K562 (cell line): ENCODE results near the gene TANK. TPM values are rescaled to one million over a fixed set of nuclear protein-coding genes. Genes with fewer than 3 reads are reported as not detected.

ENCODE experiments used
- ATAC-seq: fragments of 200-7000 bp; cut with Tn5 transposase; 3 replicates; pipeline ENCODE4 v1.9.1; 2020; ENCODE audit warnings: moderate library complexity
- BruUV-seq: library from RNA; stranded (reverse); fragments of 400-500 nt; replicated peaks from 2 replicates; lab custom pipeline; 2021; lab: Mats Ljungman, UMichigan
- CTCF ChIA-PET: fragments of 300-600 bp; formaldehyde crosslinking; extraction: SDS; loops from one replicate; lab custom pipeline; 2021; ENCODE audit warnings: low intra/inter-chr PET ratio; lab: Yijun Ruan, JAX
- POLR2A ChIA-PET: fragments of 300-600, 350-650 bp; sonication (Branson Sonifier 250); formaldehyde crosslinking; extraction: SDS; loops from one replicate; lab custom pipeline; 2021; ENCODE audit warnings: antibody characterized with exemption, inconsistent platforms; lab: Yijun Ruan, JAX
- DNase-seq, 4 experiments: peaks; one replicate each; pipeline versions ENCODE4 v3.0.0 to v3.0.0-alpha.2; 2011 to 2018; ENCODE audit warnings: low spot score in 3 of 4, mixed read lengths in 3 of 4; ENCODE audit errors: extremely low read depth in 1 of 4
- FAIRE-seq: peaks from 2 replicates; lab custom pipeline; 2011; peaks lifted over from hg19 to GRCh38; lab: Jason Lieb, UNC
- H2AFZ ChIP-seq: 2 replicates; pipeline ENCODE4 v1.6.0; 2011; ENCODE audit warnings: low read depth, low read length, control low read depth, inconsistent platforms
- H3K27ac ChIP-seq: fragments of 200-600 bp; 3 replicates; pipeline ENCODE4 v1.8.0; 2011; ENCODE audit warnings: low read depth, mild to moderate bottlenecking, control low read depth, inconsistent platforms, low read length, moderate library complexity, mixed read lengths; ENCODE audit errors: extremely low read depth
- H3K27me3 ChIP-seq, 2 experiments: fragments of 300-600 bp in 1 of 2; 2 replicates in 1 of 2; 3 replicates in 1 of 2; pipeline versions ENCODE4 v1.6.0 to v1.8.0; 2011; ENCODE audit warnings: inconsistent platforms in 2 of 2, low read length in 2 of 2, mild to moderate bottlenecking in 1 of 2, mixed read lengths in 1 of 2, moderate library complexity in 1 of 2; ENCODE audit not compliant: control insufficient read depth in 2 of 2, insufficient read depth in 2 of 2
- H3K36me3 ChIP-seq: fragments of 300-600 bp; 3 replicates; pipeline ENCODE4 v1.8.0; 2011; ENCODE audit warnings: mild to moderate bottlenecking, low read length, inconsistent platforms; ENCODE audit not compliant: control insufficient read depth, insufficient read depth
- H3K4me1 ChIP-seq, 2 experiments: fragments of 200-600 bp in 1 of 2; replicated peaks in 1 of 2; 2 replicates in 1 of 2; 3 replicates in 1 of 2; pipeline versions ENCODE4 v1.5.1 to v1.8.0; 2011; ENCODE audit warnings: inconsistent platforms in 2 of 2, low read length in 2 of 2, mild to moderate bottlenecking in 1 of 2, mixed read lengths in 1 of 2, moderate library complexity in 1 of 2; ENCODE audit not compliant: control insufficient read depth in 2 of 2, insufficient read depth in 2 of 2
- H3K4me2 ChIP-seq: 2 replicates; pipeline ENCODE4 v1.6.1; 2011; ENCODE audit warnings: low read length, control low read depth, inconsistent platforms, mixed read lengths; ENCODE audit not compliant: insufficient read depth
- H3K4me3 ChIP-seq: fragments of 200-600 bp; sonication (generic), shearing (Covaris generic); 2 replicates; pipeline ENCODE4 v1.5.1; 2016; ENCODE audit warnings: control low read depth, inconsistent platforms
- H3K79me2 ChIP-seq: fragments of 200-600 bp; 3 replicates; pipeline ENCODE4 v1.8.0; 2011; ENCODE audit warnings: low read length, inconsistent platforms; ENCODE audit not compliant: control insufficient read depth, insufficient read depth
- H3K9ac ChIP-seq, 2 experiments: 2 replicates each; pipeline versions ENCODE4 v1.6.0 to v1.6.1; 2011; ENCODE audit warnings: low read depth in 2 of 2, low read length in 2 of 2, control low read depth in 1 of 2, inconsistent platforms in 1 of 2, mild to moderate bottlenecking in 1 of 2, mixed read lengths in 1 of 2; ENCODE audit not compliant: insufficient read depth in 1 of 2
- H3K9me1 ChIP-seq: one replicate; pipeline ENCODE4 v1.6.0; 2011; ENCODE audit warnings: inconsistent platforms, mild to moderate bottlenecking, low read length, moderate library complexity; ENCODE audit not compliant: control insufficient read depth, insufficient read depth
- H3K9me3 ChIP-seq: replicated peaks from 2 replicates; pipeline ENCODE4 v1.5.1; 2011; ENCODE audit warnings: low read depth, low read length, inconsistent platforms; ENCODE audit not compliant: control insufficient read depth, insufficient read depth
- H4K20me1 ChIP-seq: replicated peaks from 2 replicates; pipeline ENCODE4 v1.6.1; 2011; ENCODE audit warnings: low read length, inconsistent platforms, mixed read lengths; ENCODE audit not compliant: control insufficient read depth, insufficient read depth
- BMI1 ChIP-seq: fragments of 150-350 bp; IDR thresholded peaks from 2 replicates; pipeline ENCODE4 v1.6.1; 2014; ENCODE audit warnings: low read length
- CAMTA2 ChIP-seq: fragments of 250-450 bp; sonication (Bioruptor Pico); conservative IDR thresholded peaks from 2 replicates; pipeline ENCODE4 v1.5.1; 2022
- EHMT2 ChIP-seq: fragments of 450-650 bp; IDR thresholded peaks from 2 replicates; pipeline ENCODE4 v1.6.1; 2018; ENCODE audit warnings: antibody characterized with exemption
- ELF4 ChIP-seq: fragments of 450-650 bp; formaldehyde crosslinking; IDR thresholded peaks from 2 replicates; pipeline ENCODE4 v1.4.0; 2022; ENCODE audit warnings: missing genetic modification characterization
- HDAC2 ChIP-seq: fragments of 450-650 bp; IDR thresholded peaks from 2 replicates; pipeline ENCODE4 v1.6.1; 2016; ENCODE audit warnings: mild to moderate bottlenecking
- ILK ChIP-seq: fragments of 450-650 bp; IDR thresholded peaks from 2 replicates; pipeline ENCODE4 v1.6.1; 2016; ENCODE audit warnings: missing genetic modification characterization, low read depth, mild to moderate bottlenecking, missing compliant biosample characterization, moderate library complexity, borderline replicate concordance
- KLF13 ChIP-seq: fragments of 450-650 bp; IDR thresholded peaks from 2 replicates; pipeline ENCODE4 v1.6.1; 2016; ENCODE audit warnings: missing genetic modification characterization, low read depth, mild to moderate bottlenecking, missing compliant biosample characterization, moderate library complexity, borderline replicate concordance
- MCM7 ChIP-seq, 2 experiments: fragments of 450-650 bp; IDR thresholded peaks; 2 replicates each; pipeline ENCODE4 v1.6.1; 2016 to 2018
- NFE2L1 ChIP-seq: fragments of 450-650 bp; IDR thresholded peaks from 2 replicates; pipeline ENCODE4 v1.6.1; 2016; ENCODE audit warnings: missing genetic modification characterization, low read depth, mild to moderate bottlenecking, missing compliant biosample characterization, moderate library complexity, borderline replicate concordance
- RBBP5 ChIP-seq: fragments of 200-600 bp; sonication (generic); IDR thresholded peaks from 2 replicates; pipeline ENCODE4 v1.6.1; 2012; ENCODE audit warnings: borderline replicate concordance, mild to moderate bottlenecking, low read length, control low read depth, inconsistent platforms; ENCODE audit not compliant: insufficient read depth, poor library complexity, severe bottlenecking
- SRSF7 ChIP-seq: fragments of 200-400 bp; formaldehyde crosslinking; optimal IDR thresholded peaks from 2 replicates; pipeline ENCODE3; 2017; ENCODE audit warnings: mild to moderate bottlenecking, low read depth, low read length
- ZBTB1 ChIP-seq: sonication (generic); formaldehyde crosslinking; IDR thresholded peaks from 2 replicates; pipeline ENCODE4 v1.8.1; 2023; ENCODE audit warnings: missing genetic modification reagents, low read depth, mild to moderate bottlenecking, borderline replicate concordance
- ZNF146 ChIP-seq: IDR thresholded peaks from one replicate; pipeline ENCODE4 v1.6.1; 2018; ENCODE audit warnings: missing compliant biosample characterization; ENCODE audit not compliant: unreplicated experiment
- ZNF316 ChIP-seq: fragments of 450-650 bp; IDR thresholded peaks from 2 replicates; pipeline ENCODE4 v1.6.1; 2016
- WGBS: fragments of 100-300 bp; shearing (Covaris generic); methylation state at CpG from one replicate; pipeline ENCODE4 v1.1.6; 2016; ENCODE audit warnings: low coverage, mixed read lengths; ENCODE audit not compliant: insufficient coverage; ENCODE audit errors: missing lambda C conversion rate; 5-methylcytosine and 5-hydroxymethylcytosine counted together
- in situ Hi-C: fragments of 300-500 bp; cut with MboI; formaldehyde crosslinking; loops from 4 replicates; pipeline ENCODE4 v1.15.0; 2018; ENCODE audit warnings: inconsistent platforms, mixed read lengths
- intact Hi-C: fragments of 100-400 bp; cut with micrococcal nuclease; formaldehyde crosslinking; loops from 2 replicates; pipeline ENCODE4 v1.14.2; 2022
- polyA plus RNA-seq, 8 experiments: library from polyadenylated mRNA; depleted of rRNA in 4 of 8; stranded (reverse) in 5 of 8; unstranded in 3 of 8; fragments of >200 nt; fragmentation: Nextera tagmentation in 2 of 8; fragmentation: Illumina TruSeq in 1 of 8; extraction: Ambion mirVana in 2 of 8; extraction: Trizol in 1 of 8; gene quantifications; 2 replicates each; pipeline versions ENCODE4 v1.2.1 to v1.2.3, GENCODE V29; 2011 to 2014; ENCODE audit warnings: inconsistent platforms in 1 of 8, missing spikeins in 1 of 8
- total RNA-seq, 7 experiments: library from RNA; depleted of rRNA in 6 of 7; stranded (reverse); fragments of >200 nt in 6 of 7; fragmentation: Illumina TruSeq in 2 of 7; extraction: Trizol in 2 of 7; gene quantifications; 2 replicates each; pipeline versions ENCODE4 v1.2.1 to v1.2.3, GENCODE V29; 2011 to 2021; ENCODE audit warnings: low replicate concordance in 1 of 7
- TF ChIP-seq, protein P1 (sequence below): fragments of 450-650 bp; IDR thresholded peaks from 2 replicates; pipeline ENCODE4 v1.6.1; 2016; ENCODE audit warnings: low read depth

Gene TANK
- total and polyA plus RNA-seq, 9 of the 15 experiments (the other 6 are each of a cell fraction or from before 2014, with no cell fraction given), result 43.0 to 91.5 (median 54.4) TPM

DNA sequence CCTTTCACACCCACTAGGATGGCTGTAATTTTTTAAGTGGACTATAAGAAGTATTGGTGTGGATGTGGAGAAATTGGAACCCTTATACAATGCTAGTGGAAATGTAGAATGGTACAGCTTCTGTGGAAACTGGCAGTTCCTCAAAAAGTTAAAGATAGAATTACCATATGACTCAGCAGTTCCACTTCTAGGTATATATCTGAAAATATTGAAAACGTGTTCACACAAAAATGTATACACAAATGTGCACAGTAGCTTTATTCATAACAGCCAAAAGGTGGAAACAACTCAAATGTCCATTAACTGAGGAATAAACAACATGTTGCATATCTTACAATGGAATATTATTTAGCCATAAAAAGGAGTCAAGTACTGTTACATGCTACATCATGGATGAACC is 17.7 kb downstream of the TANK start (continued):
- TF ChIP-seq NFE2L1 (tag) (peak; percentile 16; the same call in 1 of the 2 replicates), SRSF7 (no peak), ZNF146 (peak; percentile 42), RBBP5 (no peak), ZNF316 (peak; percentile 74), CAMTA2 (CRISPR knock-in tag) (no peak), HDAC2 (no peak)
- TF ChIP-seq, all 486 proteins: peak for 8

DNA sequence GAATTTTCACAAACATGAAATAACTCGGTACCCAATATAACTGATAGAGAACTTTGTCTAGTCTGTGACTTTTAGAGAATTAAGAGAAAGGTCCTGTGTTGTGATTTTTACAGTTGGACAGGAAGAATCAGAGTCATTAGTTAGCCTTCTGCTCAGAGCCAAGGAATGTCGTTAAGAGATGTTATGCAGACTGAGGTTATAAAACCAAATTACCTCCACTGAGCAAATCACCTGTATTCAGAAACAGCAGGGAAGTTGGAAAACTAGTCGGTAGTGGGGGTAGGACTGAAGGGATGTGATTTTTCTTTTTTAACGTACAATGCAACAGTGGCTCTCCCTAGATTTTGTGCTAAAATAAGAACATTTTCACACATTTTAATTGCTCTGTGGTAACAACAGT is 18.5 kb downstream of the TANK start:
- Histone ChIP-seq H4K20me1 (no peaks in the 10 kb centered on the region), H3K79me2 (peaks cover 39% of the 10 kb centered on the region)
- TF ChIP-seq ILK (tag), result no peak
- no peak for TF ChIP-seq EHMT2
- TF ChIP-seq ELF4 (CRISPR knock-in tag), result no peak
- TF ChIP-seq BMI1, result no peak
- no peak for TF ChIP-seq KLF13 (tag)
- TF ChIP-seq MCM7 (IDR thresholded peaks at IDR 0.05), result no peak
- TF ChIP-seq ZBTB1 (CRISPR knock-in tag), result no peak
- TF ChIP-seq, protein P1, sequence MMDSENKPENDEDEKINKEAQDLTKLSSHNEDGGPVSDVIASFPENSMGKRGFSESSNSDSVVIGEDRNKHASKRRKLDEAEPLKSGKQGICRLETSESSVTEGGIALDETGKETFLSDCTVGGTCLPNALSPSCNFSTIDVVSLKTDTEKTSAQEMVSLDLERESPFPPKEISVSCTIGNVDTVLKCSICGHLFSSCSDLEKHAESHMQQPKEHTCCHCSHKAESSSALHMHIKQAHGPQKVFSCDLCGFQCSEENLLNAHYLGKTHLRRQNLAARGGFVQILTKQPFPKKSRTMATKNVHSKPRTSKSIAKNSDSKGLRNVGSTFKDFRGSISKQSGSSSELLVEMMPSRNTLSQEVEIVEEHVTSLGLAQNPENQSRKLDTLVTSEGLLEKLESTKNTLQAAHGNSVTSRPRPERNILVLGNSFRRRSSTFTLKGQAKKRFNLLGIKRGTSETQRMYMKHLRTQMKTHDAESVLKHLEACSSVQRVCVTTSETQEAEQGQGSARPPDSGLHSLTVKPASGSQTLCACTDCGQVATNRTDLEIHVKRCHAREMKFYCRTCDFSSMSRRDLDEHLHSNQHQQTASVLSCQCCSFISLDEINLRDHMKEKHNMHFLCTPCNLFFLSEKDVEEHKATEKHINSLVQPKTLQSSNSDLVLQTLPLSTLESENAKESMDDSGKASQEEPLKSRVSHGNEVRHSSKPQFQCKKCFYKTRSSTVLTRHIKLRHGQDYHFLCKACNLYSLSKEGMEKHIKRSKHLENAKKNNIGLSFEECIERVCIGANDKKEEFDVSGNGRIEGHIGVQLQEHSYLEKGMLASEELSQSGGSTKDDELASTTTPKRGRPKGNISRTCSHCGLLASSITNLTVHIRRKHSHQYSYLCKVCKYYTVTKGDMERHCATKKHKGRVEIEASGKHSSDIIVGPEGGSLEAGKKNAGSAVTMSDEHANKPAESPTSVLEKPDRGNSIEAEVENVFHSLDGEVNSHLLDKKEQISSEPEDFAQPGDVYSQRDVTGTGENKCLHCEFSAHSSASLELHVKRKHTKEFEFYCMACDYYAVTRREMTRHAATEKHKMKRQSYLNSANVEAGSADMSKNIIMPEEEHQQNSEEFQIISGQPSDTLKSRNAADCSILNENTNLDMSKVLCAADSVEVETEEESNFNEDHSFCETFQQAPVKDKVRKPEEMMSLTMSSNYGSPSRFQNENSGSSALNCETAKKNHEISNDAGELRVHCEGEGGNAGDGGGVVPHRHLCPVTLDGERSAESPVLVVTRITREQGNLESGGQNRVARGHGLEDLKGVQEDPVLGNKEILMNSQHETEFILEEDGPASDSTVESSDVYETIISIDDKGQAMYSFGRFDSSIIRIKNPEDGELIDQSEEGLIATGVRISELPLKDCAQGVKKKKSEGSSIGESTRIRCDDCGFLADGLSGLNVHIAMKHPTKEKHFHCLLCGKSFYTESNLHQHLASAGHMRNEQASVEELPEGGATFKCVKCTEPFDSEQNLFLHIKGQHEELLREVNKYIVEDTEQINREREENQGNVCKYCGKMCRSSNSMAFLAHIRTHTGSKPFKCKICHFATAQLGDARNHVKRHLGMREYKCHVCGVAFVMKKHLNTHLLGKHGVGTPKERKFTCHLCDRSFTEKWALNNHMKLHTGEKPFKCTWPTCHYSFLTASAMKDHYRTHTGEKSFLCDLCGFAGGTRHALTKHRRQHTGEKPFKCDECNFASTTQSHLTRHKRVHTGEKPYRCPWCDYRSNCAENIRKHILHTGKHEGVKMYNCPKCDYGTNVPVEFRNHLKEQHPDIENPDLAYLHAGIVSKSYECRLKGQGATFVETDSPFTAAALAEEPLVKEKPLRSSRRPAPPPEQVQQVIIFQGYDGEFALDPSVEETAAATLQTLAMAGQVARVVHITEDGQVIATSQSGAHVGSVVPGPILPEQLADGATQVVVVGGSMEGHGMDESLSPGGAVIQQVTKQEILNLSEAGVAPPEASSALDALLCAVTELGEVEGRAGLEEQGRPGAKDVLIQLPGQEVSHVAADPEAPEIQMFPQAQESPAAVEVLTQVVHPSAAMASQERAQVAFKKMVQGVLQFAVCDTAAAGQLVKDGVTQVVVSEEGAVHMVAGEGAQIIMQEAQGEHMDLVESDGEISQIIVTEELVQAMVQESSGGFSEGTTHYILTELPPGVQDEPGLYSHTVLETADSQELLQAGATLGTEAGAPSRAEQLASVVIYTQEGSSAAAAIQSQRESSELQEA, result no peak
- TF ChIP-seq SRSF7, result no peak

More for the DNA sequence above, 18.5 kb downstream of the TANK start:
- no peak overlapping the region for H2AFZ ChIP-seq
- H3K4me3 ChIP-seq, result no peak overlapping the region
- POLR2A ChIA-PET, result no interaction called here
- H3K27ac ChIP-seq, result no peak overlapping the region
- H3K4me1 ChIP-seq, result peaks cover 0 to 3% of the 10 kb centered on the region in 2 experiments; a peak in 3 of 5 replicates
- H3K9me3 ChIP-seq, result peaks cover 11% of the 10 kb centered on the region
- no TSS peak for BruUV-seq
- WGBS, result 89% methylated on average over 4 of the region's 4 CpGs
- CTCF ChIA-PET, result no interaction called here
- no peak overlapping the region for H3K9ac ChIP-seq
- no peaks in the 10 kb centered on the region for H3K9me1 ChIP-seq
- intact Hi-C loops, result no loop called here
- FAIRE-seq, result no peak
- in situ Hi-C loops, result no loop called here
- H3K36me3 ChIP-seq, result peaks cover 67% of the 10 kb centered on the region
- no peak overlapping the region for H3K4me2 ChIP-seq
- H3K27me3 ChIP-seq, result no peaks in the 10 kb centered on the region
- ATAC-seq, result no peak
- no peak for DNase-seq
